ENCODE results near the gene MFSD2B.
"Not testable (repeated sequence)": the region's sequence is repeated elsewhere in the genome, so short reads cannot be mapped to it uniquely, and the experiment has no call there.

Gene MFSD2B, protein sequence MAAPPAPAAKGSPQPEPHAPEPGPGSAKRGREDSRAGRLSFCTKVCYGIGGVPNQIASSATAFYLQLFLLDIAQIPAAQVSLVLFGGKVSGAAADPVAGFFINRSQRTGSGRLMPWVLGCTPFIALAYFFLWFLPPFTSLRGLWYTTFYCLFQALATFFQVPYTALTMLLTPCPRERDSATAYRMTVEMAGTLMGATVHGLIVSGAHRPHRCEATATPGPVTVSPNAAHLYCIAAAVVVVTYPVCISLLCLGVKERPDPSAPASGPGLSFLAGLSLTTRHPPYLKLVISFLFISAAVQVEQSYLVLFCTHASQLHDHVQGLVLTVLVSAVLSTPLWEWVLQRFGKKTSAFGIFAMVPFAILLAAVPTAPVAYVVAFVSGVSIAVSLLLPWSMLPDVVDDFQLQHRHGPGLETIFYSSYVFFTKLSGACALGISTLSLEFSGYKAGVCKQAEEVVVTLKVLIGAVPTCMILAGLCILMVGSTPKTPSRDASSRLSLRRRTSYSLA

GRCh38 chr2:24009680-24010476, at the start of gene MFSD2B:
Gene MFSD2B (plus strand): TSS chr2:24010085. CDS start chr2:24010097, 12 bp downstream.
- no peak for DNase-seq (ENCODE audit: low read depth)

GRCh38 chr2:23967846-23968245, 42.0 kb upstream of the MFSD2B start:
- DNase-seq (ENCODE audit: low read depth), result no peak

GRCh38 chr2:23976883-23977282, 33.0 kb upstream of the MFSD2B start:
- no peak for DNase-seq (ENCODE audit: low read depth)

DNA sequence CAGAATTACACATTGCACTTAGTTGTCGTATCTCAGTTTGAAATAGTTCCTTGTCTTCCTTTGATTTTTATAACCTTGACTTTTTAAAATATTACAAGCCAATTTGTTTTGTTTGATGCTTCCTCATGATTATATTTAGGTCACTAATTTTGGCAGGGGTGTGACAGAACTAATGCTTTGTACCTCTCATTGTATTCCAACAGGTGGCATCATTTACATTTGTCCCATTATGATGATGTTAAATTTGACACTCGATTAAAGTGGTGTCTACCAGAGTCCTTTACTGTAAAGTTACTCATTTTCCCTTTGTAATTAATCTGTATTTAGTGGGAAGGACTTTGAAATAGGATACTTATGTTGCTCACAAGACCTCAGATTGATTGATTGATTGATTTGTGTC, 21.5 kb upstream of the MFSD2B start:
- DNase-seq (ENCODE audit: low read depth), result no peak

- DNase-seq (ENCODE audit: low read depth), result no peak
Observed at GRCh38 chr2:23992931-23993330, 17.0 kb upstream of the MFSD2B start.

GRCh38 chr2:23993736-23994269, 16.1 kb upstream of the MFSD2B start:
- no peak for DNase-seq (ENCODE audit: low read depth)

DNA sequence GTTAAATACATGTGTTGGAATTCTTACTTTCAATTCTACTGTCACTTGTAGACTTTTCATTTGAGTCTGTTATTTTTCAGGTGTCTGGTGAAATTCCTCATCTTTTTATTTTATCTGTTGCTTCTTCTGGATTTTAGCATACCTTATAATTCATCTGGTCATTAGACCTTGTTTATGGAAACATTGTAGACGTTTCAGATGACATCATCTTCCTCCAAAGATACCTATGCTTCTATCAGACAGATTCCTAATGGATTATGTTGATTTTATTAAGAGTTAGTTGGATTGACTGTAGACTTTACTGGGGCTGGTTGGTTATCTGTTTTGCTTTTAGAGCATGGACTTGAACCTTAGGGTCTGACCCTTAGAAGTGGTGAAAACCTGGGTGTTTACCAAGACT, 15.3 kb upstream of the MFSD2B start:
- no peak for DNase-seq (ENCODE audit: low read depth)

DNA sequence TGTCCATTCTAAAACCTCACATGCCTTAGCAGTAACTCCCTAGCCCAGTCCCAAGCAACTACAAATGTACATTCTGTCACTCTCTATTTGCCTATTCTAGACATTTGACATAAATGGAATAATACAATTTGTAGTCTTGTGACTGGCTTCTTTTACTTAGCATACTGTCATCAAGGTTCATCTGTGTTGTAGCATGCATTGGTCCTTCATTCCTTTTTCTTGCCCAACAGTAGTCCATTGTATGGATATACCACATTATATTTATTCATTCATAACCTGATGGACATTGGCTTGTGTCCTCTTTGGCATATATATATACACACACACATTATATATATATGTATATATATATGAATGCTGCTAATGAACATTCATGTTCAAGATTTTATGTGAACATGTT, 2.2 kb upstream of the MFSD2B start:
- DNase-seq (ENCODE audit: low read depth), result no peak

- DNase-seq (ENCODE audit: low read depth), result no peak
Observed at GRCh38 chr2:24008672-24009366, 1.1 kb upstream of the MFSD2B start.

DNA sequence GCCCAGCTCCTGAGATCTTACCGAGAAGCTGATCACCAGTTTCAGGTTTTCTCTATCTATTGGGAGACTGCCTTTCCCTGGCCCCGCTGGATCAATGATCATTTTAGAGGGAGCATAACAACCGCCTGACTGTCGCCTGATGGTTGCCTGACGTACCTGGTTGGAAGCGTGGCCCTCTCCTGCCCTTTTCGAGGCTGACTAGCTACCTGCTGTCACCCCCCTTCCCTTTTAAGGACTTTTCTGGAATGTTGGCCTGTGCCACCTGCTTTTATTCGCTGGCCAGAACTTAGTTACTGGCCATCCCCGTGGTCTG, 562 bp upstream of the MFSD2B start:
- DNase-seq (ENCODE audit: low read depth), result no peak

- DNase-seq (ENCODE audit: low read depth), result no peak
Observed at GRCh38 chr2:24010477-24011249, 778 bp downstream of the MFSD2B start.

DNA sequence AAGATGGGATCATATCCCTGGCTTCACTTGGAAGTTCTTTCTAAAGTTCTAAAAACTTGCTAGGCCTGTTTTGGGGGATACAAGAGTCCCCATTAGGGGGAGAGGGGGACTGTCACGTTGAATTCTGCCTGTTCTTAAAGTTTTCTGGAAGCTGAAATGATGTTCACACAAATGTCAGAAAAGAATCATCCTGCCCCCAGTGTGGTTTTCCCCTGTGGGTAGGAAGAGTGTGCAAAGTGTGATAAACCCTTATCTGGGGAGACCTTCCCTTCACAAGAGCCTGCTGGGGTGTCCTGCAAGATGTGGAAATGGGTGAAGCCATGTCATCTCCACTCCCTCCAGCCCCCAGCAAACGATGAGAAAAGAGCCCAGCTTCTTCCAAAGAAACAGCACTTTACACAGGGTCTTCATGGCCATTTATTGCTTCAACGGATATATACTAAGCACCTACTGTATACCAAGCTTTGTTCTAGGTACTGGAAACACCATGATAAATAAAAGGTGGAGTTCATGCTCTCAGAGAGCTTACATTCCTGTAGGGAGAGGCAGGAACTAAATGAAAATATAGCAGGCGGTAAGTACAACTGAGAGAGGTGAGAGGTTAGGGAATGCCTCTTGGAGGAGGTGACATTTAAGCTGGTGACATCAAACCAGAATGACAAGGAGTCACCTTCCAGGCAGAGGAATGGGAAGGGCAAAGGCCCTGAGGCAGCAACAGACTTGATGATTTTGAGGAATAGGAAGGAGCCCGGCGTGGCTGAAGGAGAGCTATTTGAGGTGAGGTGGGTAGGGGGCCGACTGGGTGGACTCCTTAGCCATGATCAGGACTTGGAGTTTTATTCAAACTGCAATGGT, 1.6 kb downstream of the MFSD2B start:
- no peak for DNase-seq (ENCODE audit: low read depth)

- no peak for DNase-seq (ENCODE audit: low read depth)
Observed at GRCh38 chr2:24012521-24013188, 2.8 kb downstream of the MFSD2B start.

- not testable (repeated sequence) for DNase-seq (ENCODE audit: low read depth)
Observed at GRCh38 chr2:24014902-24015301, 5.0 kb downstream of the MFSD2B start.

DNA sequence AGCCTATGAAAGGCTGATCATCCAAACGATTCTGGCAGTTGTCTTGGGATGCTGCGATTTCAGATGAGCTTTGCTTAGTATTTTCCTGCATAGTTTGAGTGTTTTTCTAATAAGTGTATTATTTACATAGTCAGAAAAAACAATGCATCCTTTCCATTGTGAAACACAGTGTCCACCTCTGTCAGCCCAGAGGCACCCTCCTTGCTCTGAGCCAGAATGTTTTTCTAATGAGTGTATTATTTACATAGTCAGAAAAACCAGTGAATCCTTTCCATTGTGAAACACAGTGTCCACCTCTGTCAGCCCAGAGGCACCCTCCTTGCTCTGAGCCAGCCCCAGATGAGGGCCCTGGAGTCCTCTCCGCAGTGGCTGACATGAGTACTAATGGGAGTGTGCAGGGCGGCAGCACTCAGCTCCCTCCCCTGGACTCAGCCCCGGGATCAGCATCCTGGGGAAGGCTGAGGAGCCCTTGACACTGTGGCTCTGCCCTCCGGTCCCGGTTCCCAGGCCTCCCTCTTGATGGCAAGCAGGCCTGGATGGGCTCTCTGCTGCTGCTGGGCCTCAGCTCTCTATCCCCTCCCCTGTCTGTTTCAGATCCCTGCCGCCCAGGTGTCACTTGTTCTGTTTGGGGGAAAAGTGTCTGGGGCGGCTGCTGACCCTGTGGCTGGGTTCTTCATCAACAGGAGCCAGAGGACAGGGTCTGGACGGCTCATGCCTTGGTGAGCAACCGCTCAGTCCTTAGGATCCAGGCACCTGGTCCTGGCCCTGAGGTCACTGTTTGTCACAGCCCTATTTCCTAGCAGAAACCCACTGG, 5.9 kb downstream of the MFSD2B start:
- no peak for DNase-seq (ENCODE audit: low read depth)

GRCh38 chr2:24016376-24016761, 6.5 kb downstream of the MFSD2B start:
- DNase-seq (ENCODE audit: low read depth), result no peak

DNA sequence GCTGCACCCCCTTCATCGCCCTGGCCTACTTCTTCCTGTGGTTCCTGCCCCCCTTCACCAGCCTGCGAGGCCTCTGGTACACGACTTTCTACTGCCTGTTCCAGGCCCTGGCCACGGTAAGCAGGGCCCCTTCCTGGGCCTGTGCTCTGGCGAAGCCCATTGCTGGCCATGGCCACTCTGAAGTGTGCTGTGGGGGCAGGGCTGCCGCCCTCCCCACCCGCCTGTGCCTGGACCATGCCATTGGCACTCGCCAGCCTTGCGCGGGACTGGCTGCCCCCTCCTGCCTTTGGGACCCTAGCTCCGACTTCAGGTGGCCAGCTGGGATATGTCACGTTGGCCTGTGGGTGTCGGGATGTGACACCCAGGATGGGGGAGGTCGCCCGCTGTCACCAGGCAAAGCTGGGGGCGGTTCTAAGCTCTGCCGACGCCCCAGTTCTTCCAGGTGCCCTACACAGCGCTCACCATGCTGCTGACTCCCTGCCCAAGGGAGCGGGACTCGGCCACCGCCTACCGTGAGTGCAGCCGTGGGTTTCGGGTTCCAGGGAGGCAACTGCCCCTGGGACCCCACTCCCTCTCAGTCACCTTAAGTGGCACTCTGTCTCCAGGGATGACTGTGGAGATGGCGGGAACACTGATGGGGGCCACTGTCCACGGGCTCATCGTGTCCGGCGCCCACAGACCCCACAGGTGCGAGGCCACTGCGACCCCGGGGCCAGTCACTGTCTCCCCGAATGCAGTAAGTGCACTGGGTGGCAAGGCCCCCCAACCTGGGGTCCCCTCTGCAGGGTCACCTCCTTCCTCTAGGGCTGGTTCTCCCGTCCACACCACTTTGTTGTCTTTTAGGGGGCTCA, 7.2 kb downstream of the MFSD2B start:
- no peak for DNase-seq (ENCODE audit: low read depth)

DNA sequence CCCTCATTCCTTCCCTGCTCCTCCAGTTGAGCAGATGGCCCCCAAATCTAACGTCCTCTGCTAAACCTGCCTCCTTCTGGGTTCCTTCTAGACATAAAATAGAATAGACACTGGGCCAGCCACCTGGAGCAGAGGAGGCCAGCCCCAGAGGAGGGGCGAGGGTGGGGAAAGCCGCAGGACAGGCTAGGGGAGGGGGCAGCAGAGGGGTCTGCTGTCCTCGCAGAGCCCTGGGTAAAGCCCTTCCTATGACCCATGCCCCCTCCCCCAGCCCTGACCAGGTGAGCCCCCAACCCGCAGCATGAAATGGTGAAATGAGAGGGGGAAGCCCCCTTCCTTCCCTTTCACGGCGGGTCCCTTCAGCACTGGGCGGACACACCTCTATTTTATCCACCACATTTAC, 7.8 kb downstream of the MFSD2B start:
- DNase-seq (ENCODE audit: low read depth), result no peak
